CD14-positive monocyte (primary cell): Measurements from ENCODE around the gene ZPR1. TPM values are rescaled to one million over a fixed set of nuclear protein-coding genes. Genes with fewer than 3 reads are reported as not detected.
A peak's percentile ranks its signal among the peaks of the same experiment; 100 is the strongest.

Source experiments
- DNase-seq, 3 donors: peaks; one replicate each; pipeline ENCODE4 v3.0.0-alpha.2; 2011 to 2022
- H2AFZ ChIP-seq: 2 replicates; pipeline ENCODE4 v1.6.0; 2012; ENCODE audit warnings: mild to moderate bottlenecking, low read depth, low read length, inconsistent platforms; ENCODE audit not compliant: insufficient read depth, poor library complexity, severe bottlenecking
- H3K27ac ChIP-seq, 2 donors: 1 replicate in 1 of 2; 2 replicates in 1 of 2; pipeline ENCODE4 v1.5.1; 2012 to 2013; ENCODE audit warnings: low read length in 2 of 2, control low read depth in 1 of 2, inconsistent platforms in 1 of 2, low read depth in 1 of 2, mild to moderate bottlenecking in 1 of 2
- H3K27me3 ChIP-seq, 2 donors: one replicate each; pipeline versions ENCODE4 v1.6.0 to v1.6.1; 2011 to 2013; ENCODE audit warnings: low read length in 2 of 2; ENCODE audit not compliant: control insufficient read depth in 2 of 2, insufficient read depth in 2 of 2
- H3K36me3 ChIP-seq, 2 donors: replicated peaks in 1 of 2; 1 replicate in 1 of 2; 2 replicates in 1 of 2; pipeline versions ENCODE4 v1.5.1 to v1.6.1; 2012 to 2013; ENCODE audit warnings: low read length in 2 of 2, control low read depth in 1 of 2, inconsistent platforms in 1 of 2, mild to moderate bottlenecking in 1 of 2; ENCODE audit not compliant: insufficient read depth in 2 of 2, control insufficient read depth in 1 of 2
- H3K4me1 ChIP-seq, 2 donors: 1 replicate in 1 of 2; 2 replicates in 1 of 2; pipeline versions ENCODE4 v1.5.1 to v1.6.1; 2012 to 2013; ENCODE audit warnings: low read length in 2 of 2, control low read depth in 1 of 2, inconsistent platforms in 1 of 2, mild to moderate bottlenecking in 1 of 2, moderate library complexity in 1 of 2; ENCODE audit not compliant: insufficient read depth in 2 of 2, control insufficient read depth in 1 of 2
- H3K4me2 ChIP-seq: replicated peaks from 2 replicates; pipeline ENCODE3; 2012; ENCODE audit warnings: low read length, moderate library complexity, mild to moderate bottlenecking; ENCODE audit not compliant: poor library complexity, severe bottlenecking; ENCODE audit errors: extremely low read depth
- H3K4me3 ChIP-seq, 3 experiments: fragments of 200-600 bp in 1 of 3; sonication (generic) in 1 of 3; replicated peaks in 1 of 3; 1 replicate in 2 of 3; 2 replicates in 1 of 3; pipeline ENCODE4 v1.5.1; 2011 to 2013; ENCODE audit warnings: low read length in 3 of 3, mild to moderate bottlenecking in 3 of 3, control low read depth in 2 of 3, low read depth in 2 of 3, inconsistent platforms in 1 of 3, moderate library complexity in 1 of 3
- H3K79me2 ChIP-seq: 2 replicates; pipeline ENCODE4 v1.6.0; 2012; ENCODE audit warnings: mild to moderate bottlenecking, control low read depth, inconsistent platforms, low read length, moderate library complexity; ENCODE audit not compliant: insufficient read depth
- H3K9ac ChIP-seq: 2 replicates; pipeline ENCODE4 v1.6.0; 2017; ENCODE audit warnings: low read length, mild to moderate bottlenecking; ENCODE audit not compliant: insufficient read depth, poor library complexity, severe bottlenecking
- H3K9me3 ChIP-seq, 2 donors: replicated peaks in 1 of 2; 1 replicate in 1 of 2; 2 replicates in 1 of 2; pipeline versions ENCODE4 v1.5.1 to v1.6.1; 2012 to 2013; ENCODE audit warnings: low read length in 2 of 2, control low read depth in 1 of 2; ENCODE audit not compliant: control insufficient read depth in 1 of 2, insufficient read depth in 1 of 2
- H4K20me1 ChIP-seq: 2 replicates; pipeline ENCODE4 v1.6.0; 2012; ENCODE audit warnings: mild to moderate bottlenecking, low read length, control low read depth, moderate library complexity; ENCODE audit not compliant: insufficient read depth
- H3K27ac Mint-ChIP-seq, 7 donors: one replicate each; pipeline ENCODE4 v1.8.0; 2020; ENCODE audit warnings: mild to moderate bottlenecking in 7 of 7, mixed read lengths in 7 of 7, moderate library complexity in 6 of 7, inconsistent platforms in 2 of 7
- H3K27me3 Mint-ChIP-seq, 3 donors: one replicate each; pipeline ENCODE4 v1.8.0; 2021 to 2022; ENCODE audit warnings: low read depth in 3 of 3, mild to moderate bottlenecking in 3 of 3, mixed read lengths in 3 of 3, moderate library complexity in 3 of 3, inconsistent platforms in 1 of 3
- H3K36me3 Mint-ChIP-seq, 2 donors: one replicate each; pipeline ENCODE4 v1.8.0; 2020; ENCODE audit warnings: mixed read lengths in 2 of 2, inconsistent platforms in 1 of 2, mild to moderate bottlenecking in 1 of 2
- H3K4me1 Mint-ChIP-seq: one replicate; pipeline ENCODE4 v1.8.0; 2020; ENCODE audit warnings: mild to moderate bottlenecking, mixed read lengths
- H3K4me3 Mint-ChIP-seq, 2 donors: one replicate each; pipeline ENCODE4 v1.8.0; 2020; ENCODE audit warnings: mild to moderate bottlenecking in 2 of 2, mixed read lengths in 2 of 2, moderate library complexity in 1 of 2
- H3K9me3 Mint-ChIP-seq, 7 donors: one replicate each; pipeline ENCODE4 v1.8.0; 2020 to 2022; ENCODE audit warnings: mixed read lengths in 7 of 7, mild to moderate bottlenecking in 6 of 7, moderate library complexity in 6 of 7, inconsistent platforms in 2 of 7
- WGBS: methylation state at CpG from one replicate; pipeline ENCODE4 v1.1.5; 2013; ENCODE audit warnings: missing lambda C conversion rate; ENCODE audit not compliant: insufficient coverage; 5-methylcytosine and 5-hydroxymethylcytosine counted together
- intact Hi-C, 2 donors: fragments of 100-400 bp; cut with micrococcal nuclease; formaldehyde crosslinking; loops; one replicate each; pipeline versions ENCODE4 v1.15.0 to v1.15.1; 2023
- polyA plus RNA-seq, 3 donors: library from polyadenylated mRNA; depleted of rRNA in 1 of 3; unstranded in 2 of 3; stranded (reverse) in 1 of 3; fragments of 300-500 nt in 2 of 3; fragments of >200 nt in 1 of 3; fragmentation: Illumina TruSeq in 2 of 3; gene quantifications; 1 replicate in 2 of 3; 2 replicates in 1 of 3; pipeline ENCODE4 v1.2.3, GENCODE V29; 2012 to 2021
- TF ChIP-seq, protein P1 (sequence below): fragments of 200-600 bp; IDR thresholded peaks from one replicate; pipeline ENCODE4 v1.8.0; 2022; ENCODE audit warnings: antibody characterized with exemption, mild to moderate bottlenecking

ZPR1 gene
- polyA plus RNA-seq, 3 donors = 24.4 to 35.5 (median 35.2) TPM

DNA sequence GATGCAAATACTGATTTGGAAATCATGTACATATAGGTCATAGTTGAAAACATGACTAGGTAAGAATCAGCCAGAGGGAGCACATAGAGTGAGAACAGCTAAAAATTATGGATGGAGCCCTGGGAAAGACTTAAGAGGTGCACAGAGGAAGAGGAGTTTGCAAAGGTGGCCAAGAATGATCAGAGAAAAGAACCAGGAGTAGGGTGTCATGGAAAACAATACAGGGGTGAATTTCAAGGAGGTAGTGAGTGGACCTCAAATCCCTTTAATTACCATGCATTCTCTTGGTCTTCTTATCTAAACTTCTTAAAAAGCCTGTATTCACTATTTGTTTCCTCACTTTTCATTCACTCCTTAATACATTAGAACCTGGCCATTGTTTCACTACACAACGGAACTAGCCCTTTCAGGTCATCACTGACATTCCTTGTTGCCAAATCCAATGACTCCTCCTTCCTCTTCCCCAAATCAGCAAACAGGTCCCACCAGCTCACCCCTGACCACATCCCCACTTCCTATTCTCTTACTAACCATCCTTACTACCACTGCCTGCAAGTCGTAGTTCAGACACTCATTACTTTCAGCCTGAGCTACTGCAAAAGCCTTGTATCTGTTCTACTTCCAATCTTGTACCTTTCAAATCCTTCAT is 37.6 kb downstream of the ZPR1 start:
- Histone ChIP-seq H3K36me3 (peaks cover 85 to 100% of the 10 kb centered on the region in 2 donors), H3K9me3 (no peaks in the 10 kb centered on the region), H3K4me2 (no peak overlapping the region), H3K9ac (no peak overlapping the region), H3K27ac (peak overlapping the region in 1 of 2 donors; percentile 29), H3K4me3 (no peak overlapping the region), H3K4me1 (peaks cover 6 to 8% of the 10 kb centered on the region in 2 donors), H3K27me3 (no peaks in the 10 kb centered on the region), H2AFZ (no peak overlapping the region), H4K20me1 (no peaks in the 10 kb centered on the region), H3K79me2 (peaks cover 4% of the 10 kb centered on the region)
- TF ChIP-seq, protein P1, sequence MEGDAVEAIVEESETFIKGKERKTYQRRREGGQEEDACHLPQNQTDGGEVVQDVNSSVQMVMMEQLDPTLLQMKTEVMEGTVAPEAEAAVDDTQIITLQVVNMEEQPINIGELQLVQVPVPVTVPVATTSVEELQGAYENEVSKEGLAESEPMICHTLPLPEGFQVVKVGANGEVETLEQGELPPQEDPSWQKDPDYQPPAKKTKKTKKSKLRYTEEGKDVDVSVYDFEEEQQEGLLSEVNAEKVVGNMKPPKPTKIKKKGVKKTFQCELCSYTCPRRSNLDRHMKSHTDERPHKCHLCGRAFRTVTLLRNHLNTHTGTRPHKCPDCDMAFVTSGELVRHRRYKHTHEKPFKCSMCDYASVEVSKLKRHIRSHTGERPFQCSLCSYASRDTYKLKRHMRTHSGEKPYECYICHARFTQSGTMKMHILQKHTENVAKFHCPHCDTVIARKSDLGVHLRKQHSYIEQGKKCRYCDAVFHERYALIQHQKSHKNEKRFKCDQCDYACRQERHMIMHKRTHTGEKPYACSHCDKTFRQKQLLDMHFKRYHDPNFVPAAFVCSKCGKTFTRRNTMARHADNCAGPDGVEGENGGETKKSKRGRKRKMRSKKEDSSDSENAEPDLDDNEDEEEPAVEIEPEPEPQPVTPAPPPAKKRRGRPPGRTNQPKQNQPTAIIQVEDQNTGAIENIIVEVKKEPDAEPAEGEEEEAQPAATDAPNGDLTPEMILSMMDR = no peak
- 3% methylated on average over 2 of the region's 2 CpGs for WGBS
- Mint-ChIP-seq H3K27me3 (no peaks in the 10 kb centered on the region), H3K36me3 (peaks cover 8 to 57% of the 10 kb centered on the region in 2 donors), H3K9me3 (no peaks in the 10 kb centered on the region), H3K4me3 (no peak overlapping the region), H3K4me1 (no peaks in the 10 kb centered on the region), H3K27ac (no peak overlapping the region)
- DNase-seq = peak in 1 of 3 donors; percentile 49
- intact Hi-C loops = no loop called here

DNA sequence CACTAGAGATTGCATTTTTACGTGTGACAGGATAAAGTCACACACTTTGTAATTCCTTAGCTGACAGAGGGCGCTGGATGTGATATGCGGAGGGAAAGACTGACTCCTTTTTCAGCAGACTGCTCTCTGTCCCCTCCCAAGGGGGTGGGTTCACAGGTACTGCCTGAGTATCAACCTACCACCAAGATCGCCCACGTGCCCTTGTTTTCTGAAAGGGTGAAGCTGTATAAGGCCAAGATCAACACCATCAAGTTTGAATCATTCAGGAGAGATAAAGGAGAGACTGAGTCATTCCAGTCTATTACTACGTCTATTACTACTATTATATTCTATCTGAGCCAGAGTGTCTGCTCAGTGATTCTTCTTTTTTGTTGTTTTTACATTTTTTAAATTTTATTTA is 45.7 kb downstream of the ZPR1 start:
- Histone ChIP-seq H3K9me3 (no peaks in the 10 kb centered on the region), H3K4me1 (no peaks in the 10 kb centered on the region), H3K4me3 (no peak overlapping the region), H3K27ac (no peak overlapping the region), H3K9ac (no peak overlapping the region), H4K20me1 (no peaks in the 10 kb centered on the region), H3K79me2 (no peaks in the 10 kb centered on the region), H3K36me3 (peaks cover 16 to 31% of the 10 kb centered on the region in 2 donors), H3K4me2 (no peak overlapping the region), H3K27me3 (no peaks in the 10 kb centered on the region), H2AFZ (no peak overlapping the region)
- intact Hi-C loops = no loop called here
- TF ChIP-seq, protein P1 = no peak
- Mint-ChIP-seq H3K9me3 (no peaks in the 10 kb centered on the region), H3K36me3 (peaks cover 20 to 22% of the 10 kb centered on the region in 2 donors), H3K27me3 (peaks cover 0 to 1% (median 0%) of the 10 kb centered on the region in 3 donors), H3K4me3 (no peak overlapping the region), H3K4me1 (peaks cover 9% of the 10 kb centered on the region), H3K27ac (no peak overlapping the region)
- no peak for DNase-seq
- no CpG with 5 or more reads among the region's 6 CpGs for WGBS
